Measurements from ENCODE around the gene CDC25A. TPM values are rescaled to one million over a fixed set of nuclear protein-coding genes. Genes with fewer than 3 reads are reported as not detected.
A peak's percentile ranks its signal among the peaks of the same experiment; 100 is the strongest.

The CDC25A gene
- total and polyA plus RNA-seq, 9 of the 15 experiments (the other 6 are each of a cell fraction or from before 2014, with no cell fraction given): 3.4 to 61.3 (median 51.8) TPM

DNA sequence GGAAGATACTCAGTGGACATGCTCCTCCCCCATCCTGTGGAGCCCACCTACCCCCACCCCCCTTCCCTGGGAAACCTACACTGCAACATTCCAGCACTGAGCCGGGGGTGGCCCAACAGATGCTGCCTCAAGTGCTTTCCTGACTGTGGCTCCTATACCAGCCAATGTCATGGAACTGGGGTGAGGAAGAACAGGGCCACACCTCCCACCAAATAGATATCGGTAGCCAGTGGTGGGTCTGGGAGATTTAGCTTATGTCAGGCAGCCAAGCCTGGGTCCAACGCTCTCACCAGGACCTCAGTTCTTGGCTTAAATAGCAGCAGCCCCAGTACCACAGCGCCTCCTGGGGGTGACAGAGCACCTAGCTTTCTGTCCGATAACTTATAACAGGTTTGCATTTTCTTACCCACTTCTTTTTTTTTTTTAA, 30.3 kb downstream of the CDC25A start (continued):
- TF ChIP-seq, protein P1, sequence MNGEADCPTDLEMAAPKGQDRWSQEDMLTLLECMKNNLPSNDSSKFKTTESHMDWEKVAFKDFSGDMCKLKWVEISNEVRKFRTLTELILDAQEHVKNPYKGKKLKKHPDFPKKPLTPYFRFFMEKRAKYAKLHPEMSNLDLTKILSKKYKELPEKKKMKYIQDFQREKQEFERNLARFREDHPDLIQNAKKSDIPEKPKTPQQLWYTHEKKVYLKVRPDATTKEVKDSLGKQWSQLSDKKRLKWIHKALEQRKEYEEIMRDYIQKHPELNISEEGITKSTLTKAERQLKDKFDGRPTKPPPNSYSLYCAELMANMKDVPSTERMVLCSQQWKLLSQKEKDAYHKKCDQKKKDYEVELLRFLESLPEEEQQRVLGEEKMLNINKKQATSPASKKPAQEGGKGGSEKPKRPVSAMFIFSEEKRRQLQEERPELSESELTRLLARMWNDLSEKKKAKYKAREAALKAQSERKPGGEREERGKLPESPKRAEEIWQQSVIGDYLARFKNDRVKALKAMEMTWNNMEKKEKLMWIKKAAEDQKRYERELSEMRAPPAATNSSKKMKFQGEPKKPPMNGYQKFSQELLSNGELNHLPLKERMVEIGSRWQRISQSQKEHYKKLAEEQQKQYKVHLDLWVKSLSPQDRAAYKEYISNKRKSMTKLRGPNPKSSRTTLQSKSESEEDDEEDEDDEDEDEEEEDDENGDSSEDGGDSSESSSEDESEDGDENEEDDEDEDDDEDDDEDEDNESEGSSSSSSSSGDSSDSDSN (IDR thresholded peaks at IDR 0.05; ENCODE audit: borderline replicate concordance in 1 of 2, low read depth in 2 of 2, low read length in 2 of 2): 0 out of 4 replicates have a peak, but pooled peaks of 1 of the 2 experiments have one; percentile 27
- TF ChIP-seq, protein P2, sequence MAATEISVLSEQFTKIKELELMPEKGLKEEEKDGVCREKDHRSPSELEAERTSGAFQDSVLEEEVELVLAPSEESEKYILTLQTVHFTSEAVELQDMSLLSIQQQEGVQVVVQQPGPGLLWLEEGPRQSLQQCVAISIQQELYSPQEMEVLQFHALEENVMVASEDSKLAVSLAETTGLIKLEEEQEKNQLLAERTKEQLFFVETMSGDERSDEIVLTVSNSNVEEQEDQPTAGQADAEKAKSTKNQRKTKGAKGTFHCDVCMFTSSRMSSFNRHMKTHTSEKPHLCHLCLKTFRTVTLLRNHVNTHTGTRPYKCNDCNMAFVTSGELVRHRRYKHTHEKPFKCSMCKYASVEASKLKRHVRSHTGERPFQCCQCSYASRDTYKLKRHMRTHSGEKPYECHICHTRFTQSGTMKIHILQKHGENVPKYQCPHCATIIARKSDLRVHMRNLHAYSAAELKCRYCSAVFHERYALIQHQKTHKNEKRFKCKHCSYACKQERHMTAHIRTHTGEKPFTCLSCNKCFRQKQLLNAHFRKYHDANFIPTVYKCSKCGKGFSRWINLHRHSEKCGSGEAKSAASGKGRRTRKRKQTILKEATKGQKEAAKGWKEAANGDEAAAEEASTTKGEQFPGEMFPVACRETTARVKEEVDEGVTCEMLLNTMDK (IDR thresholded peaks at IDR 0.05; ENCODE audit: borderline replicate concordance, insufficient read depth, low read depth, low read length, poor library complexity, severe bottlenecking): peak; percentile 83
- TF ChIP-seq MAZ (CRISPR knock-in tag; conservative IDR thresholded peaks at IDR 0.05 in 1 of 2, IDR thresholded peaks at IDR 0.05 in 1 of 2) (peak in 1 of 2 experiments; percentile 28; a peak in 1 of 4 replicates), CC2D1A (IDR thresholded peaks at IDR 0.05) (peak; percentile 49; the same call in 1 of the 2 replicates), SMAD3 (CRISPR knock-in tag; conservative IDR thresholded peaks at IDR 0.05) (0 out of 2 replicates have a peak, but pooled peaks have one; percentile 15), GABPB2 (CRISPR knock-in tag; conservative IDR thresholded peaks at IDR 0.05) (no peak), ARID1B (IDR thresholded peaks at IDR 0.05) (no peak), CTBP1 (IDR thresholded peaks at IDR 0.05; ENCODE audit: borderline replicate concordance) (peak; percentile 24; the same call in 1 of the 2 replicates)
- TF ChIP-seq, protein P3, sequence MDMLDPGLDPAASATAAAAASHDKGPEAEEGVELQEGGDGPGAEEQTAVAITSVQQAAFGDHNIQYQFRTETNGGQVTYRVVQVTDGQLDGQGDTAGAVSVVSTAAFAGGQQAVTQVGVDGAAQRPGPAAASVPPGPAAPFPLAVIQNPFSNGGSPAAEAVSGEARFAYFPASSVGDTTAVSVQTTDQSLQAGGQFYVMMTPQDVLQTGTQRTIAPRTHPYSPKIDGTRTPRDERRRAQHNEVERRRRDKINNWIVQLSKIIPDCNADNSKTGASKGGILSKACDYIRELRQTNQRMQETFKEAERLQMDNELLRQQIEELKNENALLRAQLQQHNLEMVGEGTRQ (CRISPR knock-in tag; IDR thresholded peaks at IDR 0.05): no peak
- TF ChIP-seq, protein P4, sequence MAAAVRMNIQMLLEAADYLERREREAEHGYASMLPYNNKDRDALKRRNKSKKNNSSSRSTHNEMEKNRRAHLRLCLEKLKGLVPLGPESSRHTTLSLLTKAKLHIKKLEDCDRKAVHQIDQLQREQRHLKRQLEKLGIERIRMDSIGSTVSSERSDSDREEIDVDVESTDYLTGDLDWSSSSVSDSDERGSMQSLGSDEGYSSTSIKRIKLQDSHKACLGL (CRISPR knock-in tag; IDR thresholded peaks at IDR 0.05; ENCODE audit: borderline replicate concordance, poor library complexity, severe bottlenecking): no peak
- TF ChIP-seq, protein P5, sequence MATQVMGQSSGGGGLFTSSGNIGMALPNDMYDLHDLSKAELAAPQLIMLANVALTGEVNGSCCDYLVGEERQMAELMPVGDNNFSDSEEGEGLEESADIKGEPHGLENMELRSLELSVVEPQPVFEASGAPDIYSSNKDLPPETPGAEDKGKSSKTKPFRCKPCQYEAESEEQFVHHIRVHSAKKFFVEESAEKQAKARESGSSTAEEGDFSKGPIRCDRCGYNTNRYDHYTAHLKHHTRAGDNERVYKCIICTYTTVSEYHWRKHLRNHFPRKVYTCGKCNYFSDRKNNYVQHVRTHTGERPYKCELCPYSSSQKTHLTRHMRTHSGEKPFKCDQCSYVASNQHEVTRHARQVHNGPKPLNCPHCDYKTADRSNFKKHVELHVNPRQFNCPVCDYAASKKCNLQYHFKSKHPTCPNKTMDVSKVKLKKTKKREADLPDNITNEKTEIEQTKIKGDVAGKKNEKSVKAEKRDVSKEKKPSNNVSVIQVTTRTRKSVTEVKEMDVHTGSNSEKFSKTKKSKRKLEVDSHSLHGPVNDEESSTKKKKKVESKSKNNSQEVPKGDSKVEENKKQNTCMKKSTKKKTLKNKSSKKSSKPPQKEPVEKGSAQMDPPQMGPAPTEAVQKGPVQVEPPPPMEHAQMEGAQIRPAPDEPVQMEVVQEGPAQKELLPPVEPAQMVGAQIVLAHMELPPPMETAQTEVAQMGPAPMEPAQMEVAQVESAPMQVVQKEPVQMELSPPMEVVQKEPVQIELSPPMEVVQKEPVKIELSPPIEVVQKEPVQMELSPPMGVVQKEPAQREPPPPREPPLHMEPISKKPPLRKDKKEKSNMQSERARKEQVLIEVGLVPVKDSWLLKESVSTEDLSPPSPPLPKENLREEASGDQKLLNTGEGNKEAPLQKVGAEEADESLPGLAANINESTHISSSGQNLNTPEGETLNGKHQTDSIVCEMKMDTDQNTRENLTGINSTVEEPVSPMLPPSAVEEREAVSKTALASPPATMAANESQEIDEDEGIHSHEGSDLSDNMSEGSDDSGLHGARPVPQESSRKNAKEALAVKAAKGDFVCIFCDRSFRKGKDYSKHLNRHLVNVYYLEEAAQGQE (IDR thresholded peaks at IDR 0.05; ENCODE audit: borderline replicate concordance): peak; percentile 51; the same call in 1 of the 2 replicates
- TF ChIP-seq, protein P5 (CRISPR knock-in tag; IDR thresholded peaks at IDR 0.05; ENCODE audit: low read depth): no peak
